Activated gamma-delta T cell treated with Interleukin-2 at 50 U/mL for 16 hours (primary cell): ENCODE results near the gene APIP.
"Not testable (repeated sequence)": the region's sequence is repeated elsewhere in the genome, so short reads cannot be mapped to it uniquely, and the experiment has no call there.

Experiments
- DNase-seq: peaks from one replicate; pipeline ENCODE4 v3.0.0-alpha.2; 2020

The APIP gene

DNA sequence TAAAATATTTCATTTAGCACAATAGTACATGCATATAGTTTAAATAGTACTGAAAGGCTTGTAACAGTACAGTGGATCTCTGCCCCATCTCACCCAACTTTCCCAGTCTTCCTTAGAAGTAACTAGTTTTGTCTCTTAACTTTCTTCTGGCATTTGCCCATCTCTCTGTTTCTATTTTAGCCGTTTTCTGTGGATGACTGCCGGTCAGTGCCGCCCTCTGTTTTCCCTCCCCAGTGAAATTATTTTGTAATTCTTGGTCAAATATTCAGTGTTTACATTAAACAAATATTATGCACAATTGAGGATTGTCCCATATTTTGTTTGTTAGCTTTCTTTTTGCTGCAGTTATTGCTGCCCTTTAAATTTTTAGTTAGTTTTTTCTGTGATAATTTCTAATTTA lies 8.5 kb upstream of the APIP start:
- no peak for DNase-seq

DNA sequence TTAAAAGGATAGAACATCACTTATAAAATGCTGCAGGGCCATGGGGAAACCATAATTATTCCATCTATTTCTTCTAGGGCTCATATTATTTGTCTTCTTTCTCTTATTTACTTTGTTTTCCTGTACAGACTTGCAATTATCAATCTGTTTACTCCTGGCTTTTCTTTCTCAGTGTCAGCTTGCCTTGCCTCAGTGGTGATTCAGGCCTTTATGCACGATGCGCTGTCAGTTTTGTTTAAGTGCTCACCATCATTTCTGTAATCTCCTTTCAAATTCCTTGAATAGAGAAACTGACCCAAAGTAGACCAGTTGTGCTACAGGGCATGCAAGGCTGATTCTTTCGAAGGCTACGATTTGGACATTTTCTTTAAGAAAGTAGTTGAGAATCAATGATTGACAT lies 5.0 kb upstream of the APIP start:
- no peak for DNase-seq

DNA sequence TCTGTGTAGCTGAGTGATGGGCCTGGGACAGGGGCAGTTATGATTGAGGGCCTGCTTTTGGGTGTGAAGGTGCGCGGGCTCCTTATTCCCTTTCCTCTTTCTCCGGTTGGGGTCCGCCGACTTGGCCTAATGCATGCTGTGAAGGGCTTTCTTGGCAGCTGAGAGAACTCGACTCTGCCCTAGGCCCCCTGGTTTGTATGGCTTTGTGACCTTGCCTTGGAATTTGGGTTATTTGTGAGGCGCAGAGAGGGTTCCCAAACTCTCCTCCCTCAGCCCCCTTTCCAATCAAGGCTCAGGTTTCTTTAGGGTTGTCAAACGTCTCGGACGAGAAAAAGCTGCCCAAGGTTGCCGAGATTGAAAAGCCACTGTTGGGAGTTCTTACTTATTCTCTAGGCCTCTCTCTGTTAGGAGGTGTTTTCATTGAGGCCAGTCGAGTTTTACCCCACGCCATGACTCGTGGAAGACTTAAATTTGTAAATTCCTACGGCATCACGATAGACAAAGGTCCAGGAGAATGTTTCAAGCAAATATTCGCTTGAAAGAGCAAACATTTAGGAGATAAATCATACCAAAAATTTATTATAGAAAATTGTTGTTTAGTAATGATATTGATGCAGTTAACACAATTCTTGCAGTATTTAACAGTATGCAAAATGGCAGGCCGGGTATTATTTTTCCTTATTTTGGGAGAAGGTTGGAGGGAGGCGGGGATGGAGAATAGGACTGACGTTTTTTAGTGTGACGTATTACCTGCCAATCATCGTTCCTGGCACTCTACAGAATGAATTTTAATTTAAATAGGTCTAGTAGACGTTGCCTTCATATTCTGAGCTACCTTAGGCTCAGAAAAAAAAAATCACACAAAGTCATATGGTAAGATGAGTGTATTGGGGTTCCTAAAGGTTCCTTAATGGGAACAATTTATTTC lies 928 bp upstream of the APIP start:
- no peak for DNase-seq

DNA sequence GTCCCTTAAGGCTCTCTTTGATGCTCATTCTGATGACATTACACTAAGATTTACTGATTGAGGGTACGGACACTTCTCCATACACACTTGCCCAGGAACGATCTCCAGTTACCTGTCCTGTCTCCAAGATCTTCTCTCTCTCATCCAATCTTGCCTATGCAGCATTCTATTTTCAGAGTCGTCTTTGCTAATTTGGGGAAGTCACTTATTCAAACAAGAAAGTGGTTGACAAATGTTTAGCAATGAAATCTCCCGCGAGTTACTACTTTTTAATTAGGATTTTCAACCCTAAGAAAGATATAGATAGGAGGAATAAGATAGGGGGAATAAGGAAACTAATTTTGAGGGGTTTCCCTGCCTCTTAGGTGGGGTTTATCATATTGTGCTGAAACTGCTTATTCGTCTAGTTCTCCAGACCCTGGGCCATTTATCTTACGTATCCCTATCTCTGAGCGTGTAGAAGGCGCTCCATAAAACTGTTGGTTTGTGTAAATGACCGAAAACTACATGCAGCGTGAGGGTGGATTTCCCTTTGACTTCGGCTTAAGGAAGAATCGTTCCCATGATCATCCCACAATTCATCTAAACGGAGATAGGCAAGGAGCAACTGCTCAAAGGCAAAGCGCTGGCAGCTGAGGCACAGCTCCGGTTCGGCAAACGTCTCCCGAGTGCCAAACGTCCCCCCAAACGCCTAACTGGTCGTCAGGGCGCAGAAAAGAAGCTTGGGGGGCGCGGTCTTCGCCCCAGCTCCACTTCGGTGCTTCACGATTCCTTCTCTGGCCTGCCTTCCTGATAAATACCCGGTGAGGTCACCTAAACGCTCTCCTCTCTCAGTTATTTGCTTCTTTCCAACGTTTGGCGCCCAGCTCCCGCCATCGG lies 804 bp downstream of the APIP start:
- no peak for DNase-seq

DNA sequence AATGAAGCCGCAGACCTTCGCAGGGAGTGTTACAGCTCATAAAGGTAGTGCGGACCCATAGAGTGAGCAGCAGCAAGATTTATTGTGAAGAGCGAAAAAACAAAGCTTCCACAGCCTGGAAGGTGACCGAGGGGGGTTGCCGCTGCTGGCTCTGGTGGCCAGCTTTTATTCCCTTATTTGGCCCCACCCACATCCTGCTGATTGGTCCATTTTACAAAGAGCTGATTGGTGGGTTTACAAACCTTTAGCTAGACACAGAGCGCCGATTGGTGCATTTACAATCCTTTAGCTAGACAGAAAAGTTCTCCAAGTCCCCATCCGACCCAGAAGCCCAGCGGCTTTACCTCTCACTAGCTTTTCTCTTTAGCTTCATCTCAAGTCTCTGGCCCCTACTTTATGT lies 2.6 kb downstream of the APIP start:
- DNase-seq, result not testable (repeated sequence)

DNA sequence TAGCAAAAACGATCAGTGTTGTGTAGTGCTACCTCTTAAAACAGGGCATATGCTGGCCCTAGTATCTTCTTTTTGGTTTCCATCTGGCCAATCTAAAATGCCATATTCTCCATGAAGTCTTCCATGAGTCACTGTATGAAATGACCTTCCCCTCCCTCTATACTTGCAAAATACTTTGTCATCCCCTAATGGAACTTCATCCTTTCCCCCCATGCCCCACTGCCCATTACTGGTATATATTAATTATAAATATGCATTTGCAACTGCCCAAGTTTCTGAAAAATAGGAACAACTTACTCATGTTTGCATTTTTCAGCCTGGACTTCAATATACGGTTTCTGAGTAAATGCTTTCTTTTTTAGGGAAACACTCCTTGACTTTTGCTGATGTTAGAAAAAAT lies 4.5 kb downstream of the APIP start:
- no peak for DNase-seq

DNA sequence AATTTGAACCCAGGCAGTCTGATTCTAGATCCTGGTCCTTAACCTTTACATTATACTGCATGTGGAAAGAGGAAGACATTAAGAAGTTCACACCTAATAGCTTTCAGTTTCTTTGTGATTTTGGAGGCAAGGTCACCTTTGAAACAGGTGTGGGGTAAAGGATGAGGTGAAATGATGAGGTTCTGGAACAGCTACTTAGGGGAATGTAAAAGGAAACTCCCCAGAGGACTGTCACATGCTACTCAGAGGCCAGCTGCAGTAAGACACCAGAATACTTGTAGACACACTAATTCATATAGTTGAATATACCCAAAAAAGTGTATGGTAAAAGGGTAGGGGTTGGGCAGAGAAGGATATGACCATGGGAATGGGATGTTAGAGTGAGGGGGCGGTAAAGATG lies 5.4 kb downstream of the APIP start:
- DNase-seq, result no peak

DNA sequence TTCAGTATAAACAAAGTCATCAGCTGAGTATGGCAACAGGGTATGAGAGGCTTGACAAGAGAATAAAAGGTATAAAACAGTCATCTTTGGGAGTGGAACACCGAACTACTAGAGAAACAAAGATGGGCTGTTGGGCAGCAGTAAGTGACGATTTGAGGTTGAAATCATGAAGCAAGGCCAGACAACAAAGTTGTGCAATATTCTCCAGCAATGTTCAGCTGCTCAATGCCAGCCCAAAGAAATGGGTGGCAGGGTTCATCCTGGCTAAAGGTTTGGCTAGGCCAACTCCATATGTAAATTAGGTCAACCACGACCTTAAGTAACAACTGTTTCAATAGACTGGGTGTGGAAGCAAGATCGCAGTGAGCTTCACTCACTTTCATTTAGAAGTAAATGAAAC lies 6.2 kb downstream of the APIP start:
- DNase-seq, result no peak

DNA sequence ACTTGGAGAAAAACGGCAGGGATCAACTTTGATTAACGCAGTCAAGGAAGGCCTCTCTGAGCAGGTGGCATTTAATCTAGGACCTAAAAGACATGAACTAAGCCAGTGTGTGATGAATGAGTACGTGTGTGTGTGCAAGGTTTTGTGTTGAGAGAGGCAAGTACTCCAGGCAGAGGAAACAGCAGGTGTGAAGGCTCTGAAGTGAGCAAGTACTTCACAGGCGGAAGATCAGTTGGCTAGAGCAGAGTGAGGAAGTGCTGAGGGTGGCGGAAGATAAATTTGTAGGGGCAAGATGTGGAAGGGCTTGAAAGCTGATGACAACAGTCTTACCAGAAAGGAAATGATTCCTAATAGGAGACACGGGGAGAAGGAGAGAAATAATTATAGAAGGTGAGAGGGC lies 6.8 kb downstream of the APIP start:
- no peak for DNase-seq

DNA sequence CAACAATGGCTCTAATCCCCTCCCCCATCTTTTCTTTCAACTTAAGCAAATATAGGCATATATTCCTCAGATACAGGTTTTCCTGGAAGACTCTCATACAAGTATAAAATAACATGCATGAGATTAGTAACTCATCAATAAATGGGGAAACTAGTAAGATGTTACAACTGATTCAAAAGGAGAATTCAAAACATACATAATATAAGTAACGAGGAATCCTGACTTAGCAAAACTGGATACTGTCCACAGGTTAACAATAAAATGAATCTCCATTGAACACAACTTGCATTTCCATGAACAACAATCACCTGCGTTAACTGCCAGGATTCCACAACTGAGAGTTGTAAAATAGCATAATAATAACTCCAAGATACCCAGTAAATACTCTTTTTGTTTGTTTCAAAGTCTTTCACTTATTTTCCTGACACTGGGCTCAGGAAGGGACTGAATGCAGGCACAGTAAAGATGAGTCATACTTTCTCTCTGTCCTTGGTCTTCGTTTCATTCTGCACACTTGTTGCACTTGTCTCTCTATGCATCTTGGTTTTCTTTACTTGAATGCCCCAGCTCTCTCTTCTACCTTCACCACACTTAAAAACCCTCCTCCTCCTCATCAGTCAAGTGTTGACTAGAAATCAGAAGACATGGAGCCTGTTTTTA lies 8.1 kb downstream of the APIP start:
- DNase-seq, result no peak

DNA sequence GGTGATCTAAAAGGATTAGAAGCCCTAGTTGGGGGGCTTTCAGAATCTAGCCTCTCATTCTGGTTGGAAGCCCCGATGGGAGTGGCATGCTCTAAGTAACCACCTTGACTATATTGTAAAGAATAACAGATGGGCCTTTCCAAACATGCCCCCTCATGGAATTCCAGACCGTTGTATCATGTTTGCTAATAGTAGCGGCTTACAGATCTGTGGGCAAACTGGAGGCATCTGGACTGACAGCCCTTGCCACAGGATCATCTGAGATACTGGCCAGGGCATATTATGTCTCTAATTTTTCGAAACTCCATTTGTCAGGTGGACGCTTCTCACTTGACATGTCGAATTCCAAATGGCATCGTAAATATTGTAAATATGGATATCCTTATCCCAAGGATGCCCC lies 10.5 kb downstream of the APIP start:
- DNase-seq, result no peak

DNA sequence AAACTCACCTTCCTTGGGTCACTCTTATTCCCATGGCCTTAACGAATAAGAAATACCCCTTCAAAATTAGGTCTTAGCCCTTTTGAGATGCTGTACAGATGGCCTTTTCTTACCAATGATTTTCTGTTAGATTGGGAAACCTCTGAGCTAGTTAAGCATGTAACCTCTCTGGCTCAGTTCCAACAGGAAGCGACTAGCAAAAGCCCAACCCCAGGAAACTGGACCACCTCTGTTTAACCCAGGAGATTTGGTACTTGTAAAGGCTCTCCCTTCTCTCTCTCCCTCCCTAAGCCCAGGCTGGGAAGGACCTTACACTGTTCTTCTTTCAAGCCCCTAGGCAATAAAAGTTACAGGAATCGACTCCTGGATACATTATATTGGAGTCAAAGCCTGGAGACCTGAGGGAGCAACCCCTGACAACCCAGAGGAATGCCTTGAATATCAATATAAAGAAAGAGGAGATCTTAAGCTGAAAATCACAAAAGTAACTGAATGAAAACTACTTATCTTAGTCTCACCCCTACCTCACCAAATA lies 11.7 kb downstream of the APIP start:
- no peak for DNase-seq

DNA sequence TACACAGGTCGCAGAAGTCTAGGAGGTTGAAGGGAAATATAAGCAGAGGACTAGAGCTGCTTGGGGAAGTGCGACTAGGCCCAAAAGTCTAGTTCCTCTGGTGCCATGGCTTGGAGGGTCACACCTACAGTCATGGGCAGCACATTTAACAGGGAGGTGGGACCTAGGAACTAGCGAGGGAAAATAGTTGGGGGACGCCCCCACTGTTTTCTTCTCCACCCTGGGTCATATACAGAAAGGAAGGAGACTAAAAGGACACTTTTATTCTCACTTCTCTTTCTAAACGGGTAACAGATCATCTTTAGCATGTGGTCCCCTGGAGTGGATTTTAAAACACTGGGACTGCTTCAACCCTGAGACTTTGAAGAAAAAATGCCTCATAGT lies 16.6 kb downstream of the APIP start:
- DNase-seq, result no peak

DNA sequence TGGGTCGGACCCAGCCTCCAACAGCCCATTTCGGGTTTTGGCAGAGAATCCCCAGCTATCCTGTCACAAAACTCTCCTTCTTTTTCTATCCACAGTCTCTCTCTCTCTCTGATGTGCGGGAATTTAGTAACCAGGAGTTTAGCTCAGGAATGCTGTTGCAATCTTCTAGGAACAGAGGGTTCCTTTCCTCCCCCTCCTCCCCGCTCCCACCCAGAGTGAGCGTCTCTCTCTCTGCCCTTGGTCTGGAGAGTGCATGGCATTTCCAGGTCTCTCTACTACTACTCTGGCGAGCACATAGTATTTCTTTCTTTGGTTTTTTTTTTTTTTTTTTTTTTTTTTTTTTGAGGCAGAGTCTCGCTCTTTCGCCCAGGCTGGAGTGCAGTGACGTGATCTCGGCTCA lies 17.7 kb downstream of the APIP start:
- DNase-seq, result no peak

DNA sequence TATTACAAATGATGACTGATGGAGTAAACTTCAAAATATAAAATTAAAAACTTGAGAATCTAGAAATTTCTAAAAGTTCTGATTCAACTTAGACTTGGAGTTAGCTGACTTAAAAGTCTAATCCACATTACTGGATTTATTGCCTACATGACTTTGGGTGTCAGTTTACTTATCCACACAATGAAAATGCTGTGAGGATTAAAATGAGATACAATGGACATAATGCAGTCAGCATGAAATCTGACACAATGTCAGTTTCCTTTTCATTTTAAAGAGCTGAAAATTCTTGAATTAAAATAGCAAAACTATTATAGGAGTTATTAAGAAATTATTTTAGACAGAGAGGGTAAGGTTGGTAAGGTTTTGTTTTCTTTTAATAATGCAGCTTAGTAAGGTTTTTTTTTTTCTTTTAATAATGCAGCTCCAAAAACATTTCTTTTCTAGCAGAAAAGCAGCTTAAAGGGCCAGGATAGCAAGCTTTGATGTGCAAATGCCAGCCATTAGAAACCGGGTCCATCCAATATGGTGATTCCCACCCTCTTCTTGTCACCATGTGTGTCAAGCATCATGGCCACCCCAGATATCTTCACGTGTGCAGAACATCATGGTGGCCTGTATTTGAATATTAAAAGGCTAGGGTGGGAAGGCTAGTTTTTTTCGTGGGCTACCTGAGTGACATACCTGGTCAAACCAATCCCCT lies 18.9 kb downstream of the APIP start:
- DNase-seq, result no peak

DNA sequence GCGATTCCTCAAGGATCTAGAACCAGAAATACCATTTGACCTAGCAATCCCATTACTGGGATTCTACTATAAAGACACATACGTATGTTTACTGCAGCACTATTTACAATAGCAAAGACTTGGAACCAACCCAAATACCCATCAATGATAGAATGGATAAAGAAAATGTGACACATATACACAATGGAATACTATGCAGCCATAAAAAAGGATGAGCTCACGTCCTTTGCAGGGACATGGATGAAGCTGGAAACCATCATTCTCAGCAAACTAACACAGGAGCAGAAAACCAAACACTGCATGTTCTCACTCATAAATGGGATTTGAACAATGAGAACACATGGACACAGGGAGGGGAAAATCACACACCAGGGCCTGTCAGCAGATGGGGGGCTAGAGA lies 20.0 kb downstream of the APIP start:
- not testable (repeated sequence) for DNase-seq

DNA sequence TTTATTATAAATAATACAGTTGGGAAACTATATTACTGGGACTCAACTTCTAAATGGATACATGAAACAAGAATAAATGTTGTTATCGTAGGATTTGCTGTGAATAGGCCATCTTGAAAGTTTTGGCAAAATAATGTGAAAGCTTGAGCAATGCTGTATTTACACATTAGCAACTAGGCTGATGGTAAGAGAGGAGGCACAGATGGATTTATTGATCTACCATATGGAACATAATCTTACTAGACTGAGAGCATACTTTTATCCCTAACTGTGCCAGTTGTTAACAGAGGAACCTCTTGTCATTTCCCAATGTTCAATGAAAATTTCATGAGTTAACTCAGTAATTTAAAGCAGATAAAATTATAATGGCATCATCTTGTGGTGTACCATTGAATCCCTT lies 22.8 kb downstream of the APIP start:
- DNase-seq, result no peak

DNA sequence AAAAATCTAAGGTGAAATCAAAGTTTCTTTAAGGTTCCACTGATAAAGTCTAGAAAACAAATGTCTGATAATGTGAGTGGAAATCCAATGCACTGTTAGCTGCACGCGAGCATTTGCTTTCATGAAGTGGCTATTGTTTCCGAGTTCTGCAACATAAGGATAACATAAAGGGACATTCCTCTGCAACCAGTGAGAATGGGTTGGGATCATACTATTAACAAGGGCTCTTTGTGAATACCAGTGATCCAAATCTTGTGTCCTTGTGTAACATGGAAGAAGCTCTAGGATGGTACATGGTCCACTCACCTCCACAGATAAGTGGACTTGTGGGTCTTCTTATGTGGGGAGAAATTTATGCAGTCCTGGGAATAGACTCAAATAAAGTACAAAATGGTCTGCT lies 24.6 kb downstream of the APIP start:
- DNase-seq, result no peak

DNA sequence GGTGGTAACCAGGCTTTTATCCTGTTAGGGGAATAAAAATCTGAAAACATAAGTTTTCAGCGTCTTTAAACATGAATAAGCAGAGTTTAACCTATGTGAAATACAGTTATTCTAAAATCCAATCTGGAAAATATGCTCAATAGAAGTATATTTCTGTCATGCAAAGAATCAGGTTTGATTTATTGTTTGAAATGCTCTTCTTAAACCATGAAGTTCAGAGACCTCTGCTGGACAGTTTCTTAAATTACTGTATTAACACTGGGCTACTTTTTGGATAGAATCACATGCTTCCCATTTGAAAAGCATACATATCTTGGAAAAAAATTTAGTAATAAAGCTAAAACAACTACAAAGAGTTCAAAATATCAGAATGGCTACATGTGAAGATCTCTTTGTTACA lies 25.4 kb downstream of the APIP start:
- no peak for DNase-seq

DNA sequence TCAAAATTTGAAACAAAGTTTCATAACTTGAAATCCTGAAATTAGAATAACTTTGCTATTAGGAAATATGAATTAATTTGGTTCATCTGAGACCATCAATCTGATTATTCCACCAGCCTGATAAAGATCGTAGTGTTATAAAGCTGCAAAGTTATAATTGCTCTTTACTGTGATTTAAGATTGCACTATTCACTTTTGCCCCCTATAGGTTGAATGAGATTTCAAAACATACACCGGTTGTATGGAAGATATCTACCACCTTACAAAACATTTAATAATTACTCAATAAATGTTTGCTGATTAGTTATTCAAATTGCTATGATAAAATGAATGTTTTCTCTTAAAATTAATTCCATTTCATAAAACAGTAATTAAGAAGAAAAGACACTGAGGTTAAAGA lies 26.1 kb downstream of the APIP start:
- no peak for DNase-seq

DNA sequence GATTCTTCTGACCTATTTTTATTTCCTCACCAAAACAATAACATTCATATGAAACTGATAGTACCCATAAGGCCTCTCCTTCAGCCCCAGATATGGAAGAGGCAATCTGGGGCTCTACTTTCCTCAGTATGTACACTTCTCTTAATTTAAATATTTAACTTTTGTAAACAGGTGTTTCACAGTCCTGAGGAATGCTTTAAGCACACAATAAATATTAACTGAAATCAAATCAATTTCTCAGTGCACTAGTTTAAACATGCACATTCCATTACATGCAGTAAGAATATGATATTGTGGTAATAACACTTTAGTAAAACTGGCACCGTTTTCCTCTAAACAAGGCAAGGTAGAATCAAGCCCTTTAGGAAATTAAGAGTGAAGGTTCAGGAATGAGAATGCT lies 28.9 kb downstream of the APIP start:
- DNase-seq, result no peak

DNA sequence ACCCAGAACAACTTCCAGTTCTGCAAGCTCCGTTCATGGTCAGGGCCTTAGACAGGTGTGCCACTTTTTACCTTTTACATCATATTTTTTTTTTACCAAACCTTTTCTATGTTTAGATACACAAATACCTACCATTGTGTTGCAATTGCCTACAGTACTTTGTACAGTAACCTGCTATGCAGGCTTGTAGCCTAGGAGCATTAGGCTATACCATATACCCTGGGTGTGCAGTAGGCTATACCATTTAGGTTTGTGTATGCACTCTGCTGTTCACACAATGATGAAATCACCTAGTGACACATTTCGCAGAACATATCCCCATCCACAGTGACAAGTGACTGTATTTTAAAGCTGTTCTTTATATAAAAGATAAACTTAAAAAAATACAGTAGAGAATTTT lies 29.6 kb downstream of the APIP start:
- no peak for DNase-seq

DNA sequence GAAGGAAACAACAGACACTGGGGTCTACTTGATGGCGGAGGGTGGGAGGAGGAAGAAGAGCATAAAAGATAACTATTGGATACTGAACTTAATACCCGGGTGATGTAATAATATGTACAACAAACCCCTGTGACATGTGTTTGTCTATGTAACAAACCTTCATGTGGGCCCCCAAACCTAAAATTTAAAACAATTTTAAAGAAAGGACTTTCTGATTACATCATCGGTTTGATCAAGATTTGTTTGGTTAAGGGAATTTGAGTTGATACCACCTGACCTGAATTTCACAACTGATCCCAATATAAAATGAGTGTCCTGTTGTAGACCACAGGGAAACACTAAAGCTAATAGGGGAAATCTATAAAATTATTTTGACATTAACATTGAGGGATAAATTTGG lies 34.3 kb downstream of the APIP start:
- DNase-seq, result no peak
